ENCODE results near the gene NKX2-2. TPM values are rescaled to one million over a fixed set of nuclear protein-coding genes. Genes with fewer than 3 reads are reported as not detected.

NKX2-2 gene
- total and polyA plus RNA-seq, 11 donors: 0.19 TPM; not detected in 10

DNA sequence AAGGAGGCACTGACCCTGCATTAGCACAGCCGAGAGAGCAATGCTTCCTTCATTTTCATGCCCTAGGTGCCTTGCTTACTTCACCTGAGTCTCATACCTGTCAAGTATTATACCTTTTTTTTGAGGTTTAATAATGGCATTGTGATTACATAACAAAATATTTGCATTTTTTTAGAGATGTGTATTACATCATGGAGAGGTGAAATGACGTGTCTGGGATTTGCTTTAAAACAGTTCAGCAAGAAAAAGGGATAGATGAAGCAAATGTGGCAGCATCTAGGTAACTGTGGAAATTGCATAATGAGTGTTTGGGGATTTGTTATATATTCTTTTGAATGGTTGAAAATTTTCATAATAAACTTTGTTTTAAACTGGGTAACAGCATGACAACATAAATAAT, 48.9 kb downstream of the NKX2-2 start:
- Histone ChIP-seq H3K4me1 (no peaks in the 10 kb centered on the region), H3K27ac (no peak overlapping the region), H3K27me3 (peaks cover 0 to 11% (median 0%) of the 10 kb centered on the region in 9 donors), H3K9me3 (peaks cover 0 to 12% (median 0%) of the 10 kb centered on the region in 12 donors), H3K4me3 (no peak overlapping the region), H3K36me3 (no peaks in the 10 kb centered on the region)
- ATAC-seq (no peak), DNase-seq (no peak)
- intact Hi-C loops (cut with DNase I): no loop called here
- 72 to 79% (median 76%) methylated on average over 2 of the region's 2 CpGs for WGBS, 4 donors
- TF ChIP-seq, protein P1, sequence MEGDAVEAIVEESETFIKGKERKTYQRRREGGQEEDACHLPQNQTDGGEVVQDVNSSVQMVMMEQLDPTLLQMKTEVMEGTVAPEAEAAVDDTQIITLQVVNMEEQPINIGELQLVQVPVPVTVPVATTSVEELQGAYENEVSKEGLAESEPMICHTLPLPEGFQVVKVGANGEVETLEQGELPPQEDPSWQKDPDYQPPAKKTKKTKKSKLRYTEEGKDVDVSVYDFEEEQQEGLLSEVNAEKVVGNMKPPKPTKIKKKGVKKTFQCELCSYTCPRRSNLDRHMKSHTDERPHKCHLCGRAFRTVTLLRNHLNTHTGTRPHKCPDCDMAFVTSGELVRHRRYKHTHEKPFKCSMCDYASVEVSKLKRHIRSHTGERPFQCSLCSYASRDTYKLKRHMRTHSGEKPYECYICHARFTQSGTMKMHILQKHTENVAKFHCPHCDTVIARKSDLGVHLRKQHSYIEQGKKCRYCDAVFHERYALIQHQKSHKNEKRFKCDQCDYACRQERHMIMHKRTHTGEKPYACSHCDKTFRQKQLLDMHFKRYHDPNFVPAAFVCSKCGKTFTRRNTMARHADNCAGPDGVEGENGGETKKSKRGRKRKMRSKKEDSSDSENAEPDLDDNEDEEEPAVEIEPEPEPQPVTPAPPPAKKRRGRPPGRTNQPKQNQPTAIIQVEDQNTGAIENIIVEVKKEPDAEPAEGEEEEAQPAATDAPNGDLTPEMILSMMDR (IDR thresholded peaks at IDR 0.05): no peak
- TF ChIP-seq POLR2A (IDR thresholded peaks at IDR 0.05): no peak

Other genes starting within 250 kb of the NKX2-2 start
- gene XRN2, start 210.7 kb downstream of the NKX2-2 start, total RNA-seq: 10 to 100 TPM; 30.9 to 48.3 (median 33.2) TPM
- gene XRN2, start 210.7 kb downstream of the NKX2-2 start, polyA plus RNA-seq: 10 to 100 TPM in 1 of 2 donors, 1 to 10 TPM in 1; 6.2 to 35.2 TPM
- not detected for gene NKX2-4, start 116.5 kb downstream of the NKX2-2 start, total RNA-seq
- gene NKX2-4, start 116.5 kb downstream of the NKX2-2 start, polyA plus RNA-seq: not detected
- under 1 TPM in 1 of 9 donors, not detected in 8; 0.44 TPM for gene PAX1, start 191.6 kb upstream of the NKX2-2 start, total RNA-seq
- gene PAX1, start 191.6 kb upstream of the NKX2-2 start, polyA plus RNA-seq: not detected